DOHH2 (cell line): ENCODE results near the gene MDGA2.
"Not testable (repeated sequence)": the region's sequence is repeated elsewhere in the genome, so short reads cannot be mapped to it uniquely, and the experiment has no call there.

Experiments used
- H3F3A ChIP-seq: fragments of 200-600 bp; sonication (generic), shearing (Covaris generic); 2 replicates; pipeline ENCODE4 v1.6.0; 2016; ENCODE audit warnings: antibody characterized with exemption, mild to moderate bottlenecking; ENCODE audit not compliant: control insufficient read depth, insufficient read depth
- H3K27ac ChIP-seq: fragments of 200-600 bp; sonication (generic); 2 replicates; pipeline ENCODE4 v1.5.1; 2014; ENCODE audit warnings: low read depth, mild to moderate bottlenecking, low read length, moderate library complexity
- H3K27me3 ChIP-seq: fragments of 200-600 bp; sonication (generic); 2 replicates; pipeline ENCODE4 v1.6.1; 2014; ENCODE audit warnings: mild to moderate bottlenecking, low read length, mixed read lengths; ENCODE audit not compliant: control insufficient read depth
- H3K36me3 ChIP-seq: fragments of 200-600 bp; sonication (generic); 2 replicates; pipeline ENCODE4 v1.6.1; 2014; ENCODE audit warnings: mild to moderate bottlenecking, low read length, moderate library complexity, mixed read lengths; ENCODE audit not compliant: control insufficient read depth
- H3K4me1 ChIP-seq: fragments of 200-600 bp; sonication (generic); 2 replicates; pipeline ENCODE4 v1.6.1; 2014; ENCODE audit warnings: mild to moderate bottlenecking, low read length, mixed read lengths; ENCODE audit not compliant: control insufficient read depth
- H3K4me2 ChIP-seq: fragments of 200-600 bp; sonication (generic); 2 replicates; pipeline ENCODE4 v1.6.0; 2014; ENCODE audit warnings: mild to moderate bottlenecking, low read length, moderate library complexity
- H3K4me3 ChIP-seq: fragments of 200-600 bp; sonication (generic); 2 replicates; pipeline ENCODE4 v1.5.1; 2014; ENCODE audit warnings: mild to moderate bottlenecking, low read length, mixed read lengths
- H3K79me2 ChIP-seq: fragments of 200-600 bp; sonication (generic); 2 replicates; pipeline ENCODE4 v1.6.1; 2014; ENCODE audit warnings: mild to moderate bottlenecking, low read length, mixed read lengths; ENCODE audit not compliant: control insufficient read depth
- H3K9me2 ChIP-seq: fragments of 200-600 bp; sonication (generic); replicated peaks from 2 replicates; pipeline ENCODE4 v1.6.1; 2014; ENCODE audit warnings: mild to moderate bottlenecking, low read length, mixed read lengths; ENCODE audit not compliant: control insufficient read depth
- H3K9me3 ChIP-seq: fragments of 200-600 bp; sonication (generic); 2 replicates; pipeline ENCODE4 v1.6.1; 2014; ENCODE audit warnings: antibody characterized with exemption, low read length, mixed read lengths; ENCODE audit not compliant: control insufficient read depth, insufficient read depth
- H4K20me1 ChIP-seq: fragments of 200-600 bp; sonication (generic); 2 replicates; pipeline ENCODE4 v1.6.0; 2014; ENCODE audit warnings: low read depth, mild to moderate bottlenecking, antibody characterized with exemption, low read length, moderate library complexity; ENCODE audit not compliant: control insufficient read depth, insufficient read depth
- CTCF ChIP-seq: fragments of 200-600 bp; sonication (generic); IDR thresholded peaks from one replicate; pipeline ENCODE4 v1.5.1; 2014; ENCODE audit warnings: antibody characterized with exemption, mild to moderate bottlenecking, low read depth, low read length; ENCODE audit not compliant: poor library complexity, severe bottlenecking
- EZH2phosphoT487 ChIP-seq: fragments of 200-600 bp; sonication (generic); IDR thresholded peaks from 2 replicates; pipeline ENCODE4 v1.6.1; 2017; ENCODE audit warnings: borderline replicate concordance, mild to moderate bottlenecking, antibody characterized with exemption, low read length, moderate library complexity, mixed read lengths

Gene MDGA2

GRCh38 chr14:47194055-47194454, 481.4 kb downstream of the MDGA2 start:
- no peaks in the 10 kb centered on the region for H3K4me1 ChIP-seq
- no peaks in the 10 kb centered on the region for H3K36me3 ChIP-seq
- TF ChIP-seq CTCF, result no peak
- TF ChIP-seq EZH2phosphoT487, result no peak
- no peaks in the 10 kb centered on the region for H3K9me2 ChIP-seq
- H4K20me1 ChIP-seq, result no peaks in the 10 kb centered on the region
- H3K79me2 ChIP-seq, result no peaks in the 10 kb centered on the region
- no peaks in the 10 kb centered on the region for H3K9me3 ChIP-seq
- no peaks in the 10 kb centered on the region for H3K27me3 ChIP-seq
- no peaks in the 10 kb centered on the region for H3F3A ChIP-seq
- H3K4me3 ChIP-seq, result no peak overlapping the region
- no peak overlapping the region for H3K4me2 ChIP-seq
- H3K27ac ChIP-seq, result no peak overlapping the region

- H3K27ac ChIP-seq, H3F3A ChIP-seq, H3K36me3 ChIP-seq, H3K4me2 ChIP-seq, H4K20me1 ChIP-seq, H3K9me2 ChIP-seq, H3K9me3 ChIP-seq, H3K27me3 ChIP-seq, H3K4me1 ChIP-seq, H3K4me3 ChIP-seq, H3K79me2 ChIP-seq: not testable (repeated sequence)
Measured at GRCh38 chr14:47192203-47192602, 483.2 kb downstream of the MDGA2 start.

- no peak overlapping the region for H3K4me2 ChIP-seq
- TF ChIP-seq EZH2phosphoT487, result no peak
- no peak for TF ChIP-seq CTCF
- H3K27me3 ChIP-seq, result no peaks in the 10 kb centered on the region
- no peaks in the 10 kb centered on the region for H4K20me1 ChIP-seq
- no peaks in the 10 kb centered on the region for H3K79me2 ChIP-seq
- no peaks in the 10 kb centered on the region for H3K9me3 ChIP-seq
- no peaks in the 10 kb centered on the region for H3F3A ChIP-seq
- no peaks in the 10 kb centered on the region for H3K9me2 ChIP-seq
- H3K4me1 ChIP-seq, result no peaks in the 10 kb centered on the region
- no peak overlapping the region for H3K27ac ChIP-seq
- H3K36me3 ChIP-seq, result no peaks in the 10 kb centered on the region
- no peak overlapping the region for H3K4me3 ChIP-seq
Measured at GRCh38 chr14:47191700-47192099, 483.7 kb downstream of the MDGA2 start.

GRCh38 chr14:47189911-47190484, 485.4 kb downstream of the MDGA2 start:
- H3F3A ChIP-seq, result no peaks in the 10 kb centered on the region
- H3K4me3 ChIP-seq, result no peak overlapping the region
- no peaks in the 10 kb centered on the region for H3K4me1 ChIP-seq
- H3K36me3 ChIP-seq, result no peaks in the 10 kb centered on the region
- H4K20me1 ChIP-seq, result no peaks in the 10 kb centered on the region
- no peak overlapping the region for H3K4me2 ChIP-seq
- H3K27me3 ChIP-seq, result no peaks in the 10 kb centered on the region
- H3K79me2 ChIP-seq, result no peaks in the 10 kb centered on the region
- no peaks in the 10 kb centered on the region for H3K9me2 ChIP-seq
- H3K27ac ChIP-seq, result no peak overlapping the region
- TF ChIP-seq EZH2phosphoT487 (no peak), CTCF (no peak)
- no peaks in the 10 kb centered on the region for H3K9me3 ChIP-seq
